HepG2 (cell line): ENCODE data around the gene KCNB1. TPM values are rescaled to one million over a fixed set of nuclear protein-coding genes. Genes with fewer than 3 reads are reported as not detected.

Experiments
- ATAC-seq: fragments of 200-7000 bp; cut with Tn5 transposase; 3 replicates; pipeline ENCODE4 v1.9.1; 2020; ENCODE audit warnings: mild to moderate bottlenecking, moderate library complexity
- BruUV-seq: library from RNA; stranded (reverse); fragments of 400-500 nt; replicated peaks from 2 replicates; lab custom pipeline; 2021; lab: Mats Ljungman, UMichigan
- CTCF ChIA-PET: fragments of 300-600 bp; formaldehyde crosslinking; extraction: SDS; loops from one replicate; lab custom pipeline; 2021; ENCODE audit warnings: low total read pairs, inconsistent platforms, low intra/inter-chr PET ratio; lab: Yijun Ruan, JAX
- POLR2A ChIA-PET: fragments of 350-600 bp; sonication (Branson Sonifier 250); formaldehyde crosslinking; loops from one replicate; lab custom pipeline; 2020; ENCODE audit warnings: antibody characterized with exemption, inconsistent platforms; lab: Yijun Ruan, JAX
- DNase-seq: peaks from one replicate; pipeline ENCODE4 v3.0.0-alpha.2; 2015; ENCODE audit warnings: low spot score
- FAIRE-seq: peaks from 3 replicates; lab custom pipeline; 2011; peaks lifted over from hg19 to GRCh38; lab: Jason Lieb, UNC
- H2AFZ ChIP-seq: one replicate; pipeline ENCODE4 v1.6.1; 2011; ENCODE audit warnings: low read length, inconsistent platforms
- H3K27ac ChIP-seq: fragments of 300-600 bp; 3 replicates; pipeline ENCODE4 v1.8.0; 2011; ENCODE audit warnings: mixed run types, mild to moderate bottlenecking, mixed read lengths, low read length, inconsistent platforms; ENCODE audit not compliant: insufficient read depth; ENCODE audit errors: extremely low read length
- H3K27me3 ChIP-seq, 2 experiments: fragments of 200-600 bp in 1 of 2; 2 replicates in 1 of 2; 3 replicates in 1 of 2; pipeline versions ENCODE4 v1.6.0 to v1.8.0; 2011; ENCODE audit warnings: low read length in 2 of 2, mild to moderate bottlenecking in 2 of 2, moderate library complexity in 2 of 2, inconsistent platforms in 1 of 2; ENCODE audit not compliant: insufficient read depth in 2 of 2, control insufficient read depth in 1 of 2
- H3K36me3 ChIP-seq, 2 experiments: fragments of 200-600 bp in 1 of 2; replicated peaks in 1 of 2; 2 replicates in 1 of 2; 3 replicates in 1 of 2; pipeline versions ENCODE4 v1.5.1 to v1.8.0; 2011; ENCODE audit warnings: low read length in 2 of 2, inconsistent platforms in 1 of 2; ENCODE audit not compliant: insufficient read depth in 2 of 2, control insufficient read depth in 1 of 2
- H3K4me1 ChIP-seq: 2 replicates; pipeline ENCODE4 v1.5.1; 2012; ENCODE audit warnings: low read length, inconsistent platforms; ENCODE audit not compliant: insufficient read depth
- H3K4me2 ChIP-seq: 2 replicates; pipeline ENCODE4 v1.6.0; 2011; ENCODE audit warnings: low read depth, low read length, inconsistent platforms
- H3K4me3 ChIP-seq, 3 experiments: fragments of 200-600 bp in 1 of 3; sonication (generic), shearing (Covaris generic) in 1 of 3; replicated peaks in 1 of 3; 2 replicates each; pipeline ENCODE4 v1.5.1; 2011 to 2016; ENCODE audit warnings: low read length in 3 of 3, inconsistent platforms in 2 of 3, low read depth in 2 of 3, mild to moderate bottlenecking in 2 of 3, control low read depth in 1 of 3, mixed read lengths in 1 of 3; ENCODE audit not compliant: insufficient read depth in 1 of 3
- H3K79me2 ChIP-seq: one replicate; pipeline ENCODE4 v1.6.1; 2011; ENCODE audit warnings: low read length, inconsistent platforms; ENCODE audit not compliant: insufficient read depth
- H3K9ac ChIP-seq: 2 replicates; pipeline ENCODE4 v1.6.0; 2011; ENCODE audit warnings: mild to moderate bottlenecking, low read depth, low read length, inconsistent platforms; ENCODE audit not compliant: insufficient read depth
- H3K9me3 ChIP-seq: 2 replicates; pipeline ENCODE4 v1.5.1; 2012; ENCODE audit warnings: mild to moderate bottlenecking, low read length
- H4K20me1 ChIP-seq: 2 replicates; pipeline ENCODE4 v1.6.0; 2011; ENCODE audit warnings: inconsistent platforms, mild to moderate bottlenecking, low read length, moderate library complexity; ENCODE audit not compliant: insufficient read depth
- HNRNPUL1 ChIP-seq: fragments of 200-400 bp; formaldehyde crosslinking; IDR thresholded peaks from 2 replicates; pipeline ENCODE4 v1.6.1; 2017; ENCODE audit warnings: low read depth, mild to moderate bottlenecking, low read length, moderate library complexity
- NFIC ChIP-seq: IDR thresholded peaks from 2 replicates; pipeline ENCODE4 v1.6.1; 2012; ENCODE audit warnings: mild to moderate bottlenecking, low read length, inconsistent platforms
- RARA ChIP-seq: IDR thresholded peaks from 2 replicates; pipeline ENCODE4 v1.6.1; 2016; ENCODE audit warnings: missing genetic modification reagents, missing compliant biosample characterization
- RORA ChIP-seq: sonication (generic); formaldehyde crosslinking; IDR thresholded peaks from 2 replicates; pipeline ENCODE4 v1.5.0; 2020; ENCODE audit warnings: mild to moderate bottlenecking, missing genetic modification reagents, moderate library complexity
- YEATS4 ChIP-seq: sonication (generic); formaldehyde crosslinking; IDR thresholded peaks from 2 replicates; pipeline ENCODE4 v1.4.0; 2020; ENCODE audit warnings: missing genetic modification reagents, borderline replicate concordance
- ZBTB7B ChIP-seq: sonication (generic); formaldehyde crosslinking; IDR thresholded peaks from 2 replicates; pipeline ENCODE4 v1.4.0; 2020; ENCODE audit warnings: missing genetic modification reagents
- ZFP36L2 ChIP-seq: sonication (generic); formaldehyde crosslinking; IDR thresholded peaks from 2 replicates; pipeline ENCODE4 v1.4.0; 2020; ENCODE audit warnings: missing genetic modification reagents
- ZNF180 ChIP-seq: sonication (generic); formaldehyde crosslinking; IDR thresholded peaks from 2 replicates; pipeline ENCODE4 v1.4.0; 2020; ENCODE audit warnings: low read depth, missing genetic modification reagents, borderline replicate concordance
- ZNF430 ChIP-seq: sonication (generic); formaldehyde crosslinking; IDR thresholded peaks from 2 replicates; pipeline ENCODE4 v1.9.0; 2021; ENCODE audit warnings: mild to moderate bottlenecking, missing genetic modification reagents
- WGBS: methylation state at CpG from one replicate; pipeline ENCODE4 v1.1.6; 2017; ENCODE audit warnings: low lambda C conversion rate; 5-methylcytosine and 5-hydroxymethylcytosine counted together
- in situ Hi-C: cut with HindIII; loops from 2 replicates; pipeline ENCODE4 v1.10.0; 2017; ENCODE audit warnings: low pct_unique_long_range_greater_than_20kb; ENCODE audit not compliant: extremely low pct_ligation_motif_present
- intact Hi-C: fragments of 100-400 bp; cut with micrococcal nuclease; formaldehyde crosslinking; loops from one replicate; pipeline ENCODE4 v1.10.0; 2022; ENCODE audit not compliant: unreplicated experiment
- polyA plus RNA-seq, 8 experiments: library from polyadenylated mRNA; depleted of rRNA in 3 of 8; stranded (reverse) in 7 of 8; unstranded in 1 of 8; fragments of >200 nt; fragmentation: Illumina TruSeq in 4 of 8; extraction: Trizol in 4 of 8; gene quantifications; 2 replicates each; pipeline versions ENCODE4 v1.2.1 to v1.2.3, GENCODE V29; 2011 to 2016; ENCODE audit warnings: low read depth in 4 of 8, missing spikeins in 1 of 8, mixed read lengths in 1 of 8; ENCODE audit not compliant: insufficient read depth in 1 of 8
- total RNA-seq, 5 experiments: library from RNA; depleted of rRNA; stranded (reverse); fragments of >200 nt; fragmentation: Illumina TruSeq; extraction: Trizol; gene quantifications; 2 replicates each; pipeline ENCODE4 v1.2.3, GENCODE V29; 2016; ENCODE audit warnings: low read depth in 1 of 5
- TF ChIP-seq, protein P1 (sequence below): sonication (generic); formaldehyde crosslinking; IDR thresholded peaks from 2 replicates; pipeline ENCODE4 v1.4.0; 2020; ENCODE audit warnings: missing genetic modification reagents
- TF ChIP-seq, protein P2 (sequence below): IDR thresholded peaks from 2 replicates; pipeline ENCODE4 v1.6.1; 2016; ENCODE audit warnings: low read depth
- TF ChIP-seq, protein P3 (sequence below), 2 experiments: sonication (generic) in 1 of 2; formaldehyde crosslinking in 1 of 2; IDR thresholded peaks; 2 replicates each; pipeline versions ENCODE4 v1.6.1 to v1.9.0; 2014 to 2022; ENCODE audit warnings: antibody characterized with exemption in 1 of 2, borderline replicate concordance in 1 of 2, inconsistent platforms in 1 of 2, low read depth in 1 of 2, missing genetic modification reagents in 1 of 2
- TF ChIP-seq, protein P4 (sequence below): sonication (generic); formaldehyde crosslinking; IDR thresholded peaks from 2 replicates; pipeline ENCODE4 v1.5.0; 2020; ENCODE audit warnings: missing genetic modification reagents

The KCNB1 gene
- total and polyA plus RNA-seq, 2 of the 13 experiments (the other 11 are each of a cell fraction or from before 2014, with no cell fraction given): 0.02 TPM; not detected in 1

DNA sequence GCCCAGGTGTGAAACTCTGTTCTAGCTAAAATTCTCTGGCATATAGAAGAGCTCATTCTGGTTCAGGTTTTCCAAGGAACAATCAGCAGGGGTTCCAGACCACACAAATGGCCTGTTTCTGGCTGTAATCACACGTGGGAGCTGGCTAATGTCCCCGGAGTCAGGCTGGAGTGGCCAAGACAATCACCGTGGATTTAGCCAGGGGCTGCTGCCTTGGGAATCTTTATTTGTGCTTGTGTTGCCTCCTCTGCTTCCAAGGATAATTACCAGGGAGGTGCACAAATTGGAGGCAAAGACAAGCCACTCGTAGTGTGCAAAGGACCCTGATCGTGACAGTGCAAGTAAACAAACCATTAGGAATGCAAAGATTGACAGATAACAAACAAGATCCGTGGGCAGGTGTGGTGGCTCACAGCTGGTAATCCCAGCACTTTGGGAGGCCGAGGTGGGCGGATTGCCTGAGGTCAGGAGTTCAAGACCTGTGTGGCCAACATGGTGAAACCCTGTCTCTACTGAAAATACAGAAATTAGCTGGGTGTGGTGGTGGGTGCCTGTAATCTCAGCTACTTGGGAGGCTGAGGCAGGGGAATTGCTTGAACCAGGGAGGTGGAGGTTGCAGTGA is 77.3 kb downstream of the KCNB1 start (continued):
- TF ChIP-seq, protein P1, sequence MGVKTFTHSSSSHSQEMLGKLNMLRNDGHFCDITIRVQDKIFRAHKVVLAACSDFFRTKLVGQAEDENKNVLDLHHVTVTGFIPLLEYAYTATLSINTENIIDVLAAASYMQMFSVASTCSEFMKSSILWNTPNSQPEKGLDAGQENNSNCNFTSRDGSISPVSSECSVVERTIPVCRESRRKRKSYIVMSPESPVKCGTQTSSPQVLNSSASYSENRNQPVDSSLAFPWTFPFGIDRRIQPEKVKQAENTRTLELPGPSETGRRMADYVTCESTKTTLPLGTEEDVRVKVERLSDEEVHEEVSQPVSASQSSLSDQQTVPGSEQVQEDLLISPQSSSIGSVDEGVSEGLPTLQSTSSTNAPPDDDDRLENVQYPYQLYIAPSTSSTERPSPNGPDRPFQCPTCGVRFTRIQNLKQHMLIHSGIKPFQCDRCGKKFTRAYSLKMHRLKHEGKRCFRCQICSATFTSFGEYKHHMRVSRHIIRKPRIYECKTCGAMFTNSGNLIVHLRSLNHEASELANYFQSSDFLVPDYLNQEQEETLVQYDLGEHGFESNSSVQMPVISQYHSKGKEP (CRISPR knock-in tag): no peak
- TF ChIP-seq ZFP36L2 (CRISPR knock-in tag): no peak
- no peak for TF ChIP-seq RORA (CRISPR knock-in tag)
- TF ChIP-seq YEATS4: no peak
- TF ChIP-seq ZBTB7B (CRISPR knock-in tag): no peak

DNA sequence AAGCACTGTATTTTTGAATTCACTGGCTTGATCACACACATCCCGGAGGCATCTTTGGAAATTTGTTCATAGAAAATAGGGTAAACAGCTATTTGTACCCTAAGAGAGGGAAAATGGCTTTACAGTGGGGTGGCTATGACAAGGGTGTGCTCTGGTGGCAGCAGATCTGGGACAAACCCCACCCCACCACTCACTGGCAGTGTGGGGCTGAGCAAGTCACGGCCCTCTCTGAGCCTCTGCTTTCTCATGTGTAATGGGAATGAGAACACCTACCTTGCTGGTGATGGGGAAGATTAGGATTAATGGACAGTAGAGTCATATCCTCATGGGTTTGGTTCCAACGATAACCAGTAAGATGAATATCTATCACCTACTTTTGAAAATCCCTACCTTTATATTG is 78.0 kb downstream of the KCNB1 start:
- Histone ChIP-seq H3K27me3 (peaks cover 8 to 25% of the 10 kb centered on the region in 2 experiments; a peak in 3 of 5 replicates), H3K9me3 (no peaks in the 10 kb centered on the region), H3K36me3 (no peaks in the 10 kb centered on the region), H2AFZ (no peak overlapping the region), H3K27ac (no peak overlapping the region), H3K4me1 (no peaks in the 10 kb centered on the region), H3K9ac (no peak overlapping the region), H4K20me1 (no peaks in the 10 kb centered on the region), H3K79me2 (no peaks in the 10 kb centered on the region), H3K4me3 (no peak overlapping the region), H3K4me2 (no peak overlapping the region)
- ChIA-PET POLR2A (no interaction called here), CTCF (no interaction called here)
- ATAC-seq: no peak
- no peak for FAIRE-seq
- no peak for DNase-seq
- BruUV-seq: no TSS peak
- intact Hi-C loops (no loop called here), in situ Hi-C loops (no loop called here)
- 50% methylated on average over 3 of the region's 3 CpGs for WGBS
- TF ChIP-seq, protein P2, sequence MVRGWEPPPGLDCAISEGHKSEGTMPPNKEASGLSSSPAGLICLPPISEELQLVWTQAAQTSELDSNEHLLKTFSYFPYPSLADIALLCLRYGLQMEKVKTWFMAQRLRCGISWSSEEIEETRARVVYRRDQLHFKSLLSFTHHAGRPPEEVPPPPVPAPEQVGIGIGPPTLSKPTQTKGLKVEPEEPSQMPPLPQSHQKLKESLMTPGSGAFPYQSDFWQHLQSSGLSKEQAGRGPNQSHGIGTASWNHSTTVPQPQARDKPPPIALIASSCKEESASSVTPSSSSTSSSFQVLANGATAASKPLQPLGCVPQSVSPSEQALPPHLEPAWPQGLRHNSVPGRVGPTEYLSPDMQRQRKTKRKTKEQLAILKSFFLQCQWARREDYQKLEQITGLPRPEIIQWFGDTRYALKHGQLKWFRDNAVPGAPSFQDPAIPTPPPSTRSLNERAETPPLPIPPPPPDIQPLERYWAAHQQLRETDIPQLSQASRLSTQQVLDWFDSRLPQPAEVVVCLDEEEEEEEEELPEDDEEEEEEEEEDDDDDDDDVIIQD (CRISPR knock-in tag): no peak
- no peak for TF ChIP-seq RARA (CRISPR knock-in tag)
- TF ChIP-seq ZNF430 (CRISPR knock-in tag): no peak
- TF ChIP-seq ZNF180: no peak
- no peak for TF ChIP-seq NFIC
- TF ChIP-seq HNRNPUL1: no peak
- TF ChIP-seq, protein P3, sequence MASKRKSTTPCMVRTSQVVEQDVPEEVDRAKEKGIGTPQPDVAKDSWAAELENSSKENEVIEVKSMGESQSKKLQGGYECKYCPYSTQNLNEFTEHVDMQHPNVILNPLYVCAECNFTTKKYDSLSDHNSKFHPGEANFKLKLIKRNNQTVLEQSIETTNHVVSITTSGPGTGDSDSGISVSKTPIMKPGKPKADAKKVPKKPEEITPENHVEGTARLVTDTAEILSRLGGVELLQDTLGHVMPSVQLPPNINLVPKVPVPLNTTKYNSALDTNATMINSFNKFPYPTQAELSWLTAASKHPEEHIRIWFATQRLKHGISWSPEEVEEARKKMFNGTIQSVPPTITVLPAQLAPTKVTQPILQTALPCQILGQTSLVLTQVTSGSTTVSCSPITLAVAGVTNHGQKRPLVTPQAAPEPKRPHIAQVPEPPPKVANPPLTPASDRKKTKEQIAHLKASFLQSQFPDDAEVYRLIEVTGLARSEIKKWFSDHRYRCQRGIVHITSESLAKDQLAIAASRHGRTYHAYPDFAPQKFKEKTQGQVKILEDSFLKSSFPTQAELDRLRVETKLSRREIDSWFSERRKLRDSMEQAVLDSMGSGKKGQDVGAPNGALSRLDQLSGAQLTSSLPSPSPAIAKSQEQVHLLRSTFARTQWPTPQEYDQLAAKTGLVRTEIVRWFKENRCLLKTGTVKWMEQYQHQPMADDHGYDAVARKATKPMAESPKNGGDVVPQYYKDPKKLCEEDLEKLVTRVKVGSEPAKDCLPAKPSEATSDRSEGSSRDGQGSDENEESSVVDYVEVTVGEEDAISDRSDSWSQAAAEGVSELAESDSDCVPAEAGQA (IDR thresholded peaks at IDR 0.05; ENCODE audit: low read depth): no peak
- TF ChIP-seq, protein P3 (CRISPR knock-in tag; IDR thresholded peaks at IDR 0.05; ENCODE audit: borderline replicate concordance): no peak
- TF ChIP-seq, protein P4, sequence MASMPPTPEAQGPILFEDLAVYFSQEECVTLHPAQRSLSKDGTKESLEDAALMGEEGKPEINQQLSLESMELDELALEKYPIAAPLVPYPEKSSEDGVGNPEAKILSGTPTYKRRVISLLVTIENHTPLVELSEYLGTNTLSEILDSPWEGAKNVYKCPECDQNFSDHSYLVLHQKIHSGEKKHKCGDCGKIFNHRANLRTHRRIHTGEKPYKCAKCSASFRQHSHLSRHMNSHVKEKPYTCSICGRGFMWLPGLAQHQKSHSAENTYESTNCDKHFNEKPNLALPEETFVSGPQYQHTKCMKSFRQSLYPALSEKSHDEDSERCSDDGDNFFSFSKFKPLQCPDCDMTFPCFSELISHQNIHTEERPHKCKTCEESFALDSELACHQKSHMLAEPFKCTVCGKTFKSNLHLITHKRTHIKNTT (CRISPR knock-in tag): no peak
